GM10847 (cell line): ENCODE data around the gene TAF4.

Source experiments
- POLR2A ChIP-seq: IDR thresholded peaks from 2 replicates; pipeline ENCODE4 v1.6.1; 2011; ENCODE audit not compliant: insufficient read length; ENCODE audit errors: extremely low read depth

Gene TAF4

GRCh38 chr20:62061851-62062423 is 3.7 kb downstream of the TAF4 start:
- TF ChIP-seq POLR2A, result no peak

- no peak for TF ChIP-seq POLR2A
Observed at GRCh38 chr20:62060631-62061541, 4.8 kb downstream of the TAF4 start.

- TF ChIP-seq POLR2A, result no peak
Observed at GRCh38 chr20:62059920-62060630, 5.6 kb downstream of the TAF4 start.

GRCh38 chr20:62059401-62059800 is 6.3 kb downstream of the TAF4 start:
- no peak for TF ChIP-seq POLR2A

- TF ChIP-seq POLR2A, result no peak
Observed at GRCh38 chr20:62058941-62059340, 6.7 kb downstream of the TAF4 start.

GRCh38 chr20:62056975-62057374 is 8.7 kb downstream of the TAF4 start:
- no peak for TF ChIP-seq POLR2A

- TF ChIP-seq POLR2A, result no peak
Observed at GRCh38 chr20:62056377-62056776, 9.3 kb downstream of the TAF4 start.

GRCh38 chr20:62055106-62055861 is 10.4 kb downstream of the TAF4 start:
- no peak for TF ChIP-seq POLR2A

- TF ChIP-seq POLR2A, result no peak
Observed at GRCh38 chr20:62054451-62054953, 11.2 kb downstream of the TAF4 start.

- TF ChIP-seq POLR2A, result no peak
Observed at GRCh38 chr20:62053465-62054196, 12.1 kb downstream of the TAF4 start.

- no peak for TF ChIP-seq POLR2A
Observed at GRCh38 chr20:62052842-62053464, 12.7 kb downstream of the TAF4 start.

GRCh38 chr20:62052336-62052841 is 13.3 kb downstream of the TAF4 start:
- TF ChIP-seq POLR2A, result no peak

- TF ChIP-seq POLR2A, result no peak
Observed at GRCh38 chr20:62051546-62052255, 14.0 kb downstream of the TAF4 start.
